SK-N-DZ (cell line): ENCODE measurements around the gene SLC38A8.
A peak's percentile ranks its signal among the peaks of the same experiment; 100 is the strongest.

ENCODE experiments used
- DNase-seq: peaks from one replicate; pipeline ENCODE4 v3.0.0-alpha.2; 2015; ENCODE audit warnings: low spot score

Gene SLC38A8

DNA sequence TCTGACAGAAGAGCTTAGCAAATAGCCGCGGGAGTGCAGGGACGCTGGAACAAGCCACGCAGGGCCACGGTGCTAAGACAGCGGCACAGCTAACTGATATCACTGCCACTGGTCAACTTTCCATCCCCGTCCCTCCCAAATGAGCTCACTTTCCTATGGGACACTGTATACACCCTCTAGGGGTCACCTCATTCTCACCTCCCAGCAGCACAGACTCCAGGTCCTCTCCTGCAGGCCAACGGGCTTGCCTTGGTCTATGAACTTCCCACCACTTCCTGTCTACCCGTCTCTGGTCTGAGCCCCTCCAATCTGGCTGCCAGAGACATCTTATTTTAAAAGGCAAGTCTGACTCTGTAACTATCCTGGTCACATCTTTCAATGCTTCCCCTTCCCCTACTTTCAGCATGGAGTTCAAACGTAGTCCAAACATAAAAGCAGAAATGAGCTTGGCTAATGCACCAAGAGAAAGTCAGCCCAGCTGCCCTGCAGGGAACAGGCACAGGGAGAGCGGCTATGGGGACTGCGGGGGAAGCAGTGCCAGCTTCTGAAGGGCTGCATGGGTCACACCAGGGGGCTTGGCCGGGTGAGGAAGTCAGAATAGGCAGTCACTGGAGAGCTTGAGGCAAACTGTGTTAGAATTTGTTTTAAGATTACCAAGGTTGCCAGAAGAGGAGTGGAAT lies 26.3 kb upstream of the SLC38A8 start:
- DNase-seq: no peak

DNA sequence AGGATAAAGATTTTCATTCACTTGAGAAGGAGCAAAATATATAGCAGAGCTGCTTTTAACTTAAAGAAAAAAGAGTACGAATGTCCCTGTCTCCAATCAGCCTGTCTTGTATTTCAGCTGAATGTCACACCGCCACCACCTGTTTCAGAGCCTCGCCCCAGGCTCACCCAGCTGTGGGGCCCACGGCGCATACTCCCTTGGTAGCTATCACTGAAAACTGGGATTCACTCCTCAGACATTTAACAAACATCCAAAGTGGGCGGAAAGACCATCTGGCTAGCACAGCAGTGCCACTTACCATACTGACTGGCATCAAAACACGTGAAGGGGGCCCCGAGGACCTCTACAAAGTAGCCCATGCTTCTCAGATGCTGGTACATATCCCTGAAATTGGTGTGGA lies 25.4 kb upstream of the SLC38A8 start:
- no peak for DNase-seq

GRCh38 chr16:84067640-84068039 lies 25.0 kb upstream of the SLC38A8 start:
- no peak for DNase-seq

GRCh38 chr16:84065536-84066132 lies 23.0 kb upstream of the SLC38A8 start:
- DNase-seq: peak; percentile 64

DNA sequence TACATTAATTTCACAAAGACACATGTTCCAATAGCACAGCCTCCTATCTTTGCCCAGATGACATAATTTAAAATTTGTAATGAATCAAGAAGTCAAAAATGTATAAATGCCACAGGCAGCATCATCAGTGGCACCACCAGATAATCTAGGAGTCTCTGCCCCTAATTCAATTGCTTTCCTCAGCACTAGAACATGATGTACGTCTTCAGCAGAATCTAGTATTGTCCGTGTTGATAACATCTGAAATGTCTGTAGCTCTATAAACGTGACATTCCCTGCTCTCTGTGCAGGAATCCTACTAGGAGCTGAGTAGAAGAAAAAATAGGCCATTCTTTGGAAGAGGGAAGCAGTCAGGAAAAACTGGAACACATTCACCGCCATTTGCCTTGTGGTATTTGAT lies 21.4 kb upstream of the SLC38A8 start:
- peak; percentile 47 for DNase-seq

GRCh38 chr16:84062734-84063640 lies 20.4 kb upstream of the SLC38A8 start:
- peak; percentile 72 for DNase-seq

GRCh38 chr16:84061236-84061819 lies 18.7 kb upstream of the SLC38A8 start:
- DNase-seq: no peak

DNA sequence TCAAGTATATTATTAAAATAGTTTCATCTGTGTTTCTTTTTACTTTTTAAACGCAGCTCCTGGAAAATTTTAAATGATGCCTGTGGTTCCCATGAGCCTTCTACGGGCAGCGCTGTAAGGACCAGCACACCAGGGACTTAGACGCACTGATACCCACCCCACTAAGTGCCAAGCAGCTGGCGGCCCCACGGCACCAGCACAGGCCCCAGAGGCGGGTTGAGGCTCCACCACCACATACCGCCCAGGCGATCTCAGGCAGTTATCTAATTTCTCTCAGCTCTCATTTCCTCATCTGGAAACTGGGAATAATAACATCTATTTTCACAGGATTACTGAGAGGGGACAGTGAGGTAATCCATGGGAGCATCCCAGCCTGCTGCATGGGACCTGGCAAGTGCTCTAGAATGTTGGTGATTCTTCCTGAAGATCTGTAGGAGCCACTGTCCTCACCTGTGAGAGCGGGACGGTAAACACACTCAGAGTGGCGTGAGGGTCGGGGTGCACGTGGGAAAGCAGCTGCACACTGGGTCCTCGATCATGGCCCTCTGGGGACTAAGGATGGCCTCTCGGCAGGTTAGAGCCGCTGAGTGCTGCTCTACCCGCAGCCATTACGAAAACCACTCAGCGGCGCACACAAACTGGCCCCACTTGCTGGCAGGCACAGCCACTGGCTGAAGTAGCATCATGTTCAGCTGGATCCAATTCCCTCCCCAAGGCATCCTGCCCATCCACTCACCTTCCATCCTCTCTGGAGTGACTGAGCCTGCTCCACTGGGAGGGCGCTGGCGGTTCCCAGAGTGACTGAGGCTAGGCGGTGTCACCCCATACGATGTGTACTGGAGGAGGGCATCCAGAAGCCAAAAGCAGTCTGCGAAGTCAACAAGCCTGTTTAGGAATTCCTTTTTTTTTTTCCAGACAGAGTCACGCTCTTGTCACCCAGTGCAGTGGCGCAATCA lies 17.6 kb upstream of the SLC38A8 start:
- DNase-seq: no peak

- DNase-seq: no peak
Measured at GRCh38 chr16:84059111-84059510, 16.5 kb upstream of the SLC38A8 start.

GRCh38 chr16:84058664-84059063 lies 16.1 kb upstream of the SLC38A8 start:
- no peak for DNase-seq

GRCh38 chr16:84058211-84058610 lies 15.6 kb upstream of the SLC38A8 start:
- DNase-seq: no peak

DNA sequence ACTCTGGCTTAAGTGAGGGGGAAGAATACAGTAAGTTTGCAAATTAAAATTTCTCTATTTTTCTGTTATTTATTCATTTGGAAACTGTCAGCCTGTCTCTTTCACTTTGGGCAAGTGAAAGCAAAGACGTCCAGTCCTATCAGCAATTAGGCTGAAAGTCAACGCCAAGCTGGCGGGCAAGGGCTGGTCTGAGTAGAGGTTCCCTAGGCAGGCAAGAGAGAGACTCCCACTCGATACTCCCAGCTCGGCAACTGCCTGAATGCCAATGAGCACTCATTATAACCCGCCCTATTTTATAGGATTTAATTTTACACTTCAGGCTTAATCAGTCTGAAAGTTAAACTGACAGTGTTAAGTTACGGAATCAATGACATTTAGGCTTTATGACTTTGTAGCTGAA lies 14.3 kb upstream of the SLC38A8 start:
- DNase-seq: no peak

- DNase-seq: no peak
Measured at GRCh38 chr16:84055801-84056634, 13.4 kb upstream of the SLC38A8 start.

- DNase-seq: no peak
Measured at GRCh38 chr16:84055366-84055765, 12.8 kb upstream of the SLC38A8 start.

DNA sequence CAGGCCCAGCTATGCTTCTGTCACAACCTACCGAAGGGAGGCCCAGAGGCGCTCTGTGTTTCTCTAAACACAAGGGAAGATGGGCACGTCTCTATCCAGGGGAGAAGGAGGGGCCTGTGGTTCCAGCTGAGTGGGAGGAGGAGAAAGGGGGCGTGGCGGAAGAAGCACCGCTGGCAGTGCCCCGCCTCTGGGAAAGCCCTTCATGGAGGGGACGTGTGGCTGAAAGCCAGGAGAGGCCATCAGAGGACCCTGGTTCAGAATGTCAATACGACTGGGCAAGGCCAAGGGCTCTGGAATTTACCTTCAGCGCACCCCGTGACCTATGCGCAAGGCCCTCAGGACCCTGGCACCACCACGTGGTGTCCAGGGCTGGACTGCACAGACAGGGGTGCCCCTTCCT lies 12.3 kb upstream of the SLC38A8 start:
- DNase-seq: no peak

DNA sequence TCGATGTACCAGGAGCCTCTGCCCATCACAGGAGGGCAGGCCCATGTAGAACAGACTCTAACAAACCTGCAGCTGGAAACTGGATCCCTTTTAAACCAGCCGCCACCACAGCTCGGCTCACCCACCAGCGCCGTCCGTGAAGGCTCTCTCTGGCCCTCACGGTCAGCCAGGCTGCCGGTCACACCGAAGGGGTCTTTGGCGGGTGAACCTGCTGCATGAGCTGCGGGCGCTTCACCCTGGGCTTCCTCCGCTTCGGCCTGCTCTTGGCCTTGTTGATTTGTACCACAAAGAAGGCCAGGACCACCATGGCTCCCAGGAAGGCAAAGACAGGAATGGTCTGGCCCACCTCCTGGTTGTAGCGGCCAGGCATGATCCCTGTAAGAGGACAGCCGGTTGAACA lies 11.7 kb upstream of the SLC38A8 start:
- no peak for DNase-seq

- DNase-seq: no peak
Measured at GRCh38 chr16:84053237-84053636, 10.6 kb upstream of the SLC38A8 start.

DNA sequence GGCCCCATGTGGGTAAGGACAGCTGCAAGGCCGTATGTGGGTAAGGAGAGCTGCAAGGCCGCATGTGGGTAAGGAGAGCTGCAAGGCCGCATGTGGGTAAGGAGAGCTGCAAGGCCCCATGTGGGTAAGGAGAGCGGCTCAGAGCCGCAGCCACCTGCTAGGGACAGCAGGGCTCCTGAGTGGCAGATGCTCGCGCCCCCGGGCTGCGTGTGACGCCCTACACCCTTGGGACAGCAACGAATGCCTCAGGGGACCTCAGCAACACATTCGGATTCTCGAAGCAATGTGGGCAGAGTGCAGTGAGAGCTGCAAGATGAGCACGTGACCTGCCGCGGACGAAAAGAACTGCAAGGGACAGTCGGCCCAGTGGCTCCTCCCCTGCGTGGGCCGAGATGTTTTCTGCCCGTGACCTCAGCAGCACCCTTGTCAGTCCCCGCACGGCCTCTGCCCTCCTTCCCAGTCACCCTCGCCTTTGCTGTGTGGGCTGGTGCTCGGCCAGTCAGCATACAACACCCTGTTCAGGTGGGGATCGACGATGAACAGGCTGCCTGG lies 9.6 kb upstream of the SLC38A8 start:
- no peak for DNase-seq

DNA sequence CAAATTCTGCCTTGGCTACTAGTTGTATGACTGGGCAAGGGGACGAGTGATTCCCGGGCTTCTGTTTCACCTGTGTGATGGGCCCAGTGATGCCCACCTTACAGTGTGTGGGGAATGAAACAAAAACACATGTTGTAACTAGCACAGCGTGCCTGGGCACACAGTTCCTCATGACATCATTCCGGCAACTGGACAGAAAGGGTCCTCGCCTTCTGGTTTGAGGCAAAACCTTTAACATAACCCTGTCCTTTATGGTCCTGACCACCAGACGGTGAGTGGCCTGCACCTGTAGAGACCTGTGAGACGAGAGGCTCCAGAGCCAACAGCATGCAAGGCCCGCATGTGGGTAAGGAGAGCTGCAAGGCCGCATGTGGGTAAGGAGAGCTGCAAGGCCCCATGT lies 7.7 kb upstream of the SLC38A8 start:
- DNase-seq: no peak
